WTC11 (cell line): ENCODE measurements around the gene DLL4.

Source experiments
- HMGA2 ChIP-seq: fragments of 250-450 bp; sonication (Bioruptor Pico); IDR thresholded peaks from 2 replicates; pipeline ENCODE4 v1.4.0; 2021; ENCODE audit warnings: mild to moderate bottlenecking, moderate library complexity
- HMGXB4 ChIP-seq: sonication (generic); formaldehyde crosslinking; IDR thresholded peaks from 2 replicates; pipeline ENCODE4 v1.8.1; 2023; ENCODE audit warnings: mild to moderate bottlenecking, moderate library complexity, missing genetic modification reagents
- IRF2 ChIP-seq: sonication (generic); formaldehyde crosslinking; IDR thresholded peaks from 2 replicates; pipeline ENCODE4 v1.8.0; 2022; ENCODE audit warnings: low read depth, missing genetic modification reagents, borderline replicate concordance
- MAX ChIP-seq: sonication (generic); formaldehyde crosslinking; IDR thresholded peaks from 2 replicates; pipeline ENCODE4 v1.8.0; 2022; ENCODE audit warnings: mild to moderate bottlenecking, missing genetic modification reagents
- NR2C2 ChIP-seq: sonication (generic); formaldehyde crosslinking; IDR thresholded peaks from 2 replicates; pipeline ENCODE4 v1.8.0; 2022; ENCODE audit warnings: mild to moderate bottlenecking, missing genetic modification reagents
- SP1 ChIP-seq: sonication (generic); formaldehyde crosslinking; conservative IDR thresholded peaks from 2 replicates; pipeline ENCODE4 v1.8.1; 2022; ENCODE audit warnings: missing genetic modification reagents
- TP53 ChIP-seq: sonication (generic); formaldehyde crosslinking; IDR thresholded peaks from 2 replicates; pipeline ENCODE4 v1.8.1; 2023; ENCODE audit warnings: mild to moderate bottlenecking, missing genetic modification reagents
- ZNF121 ChIP-seq: sonication (generic); formaldehyde crosslinking; IDR thresholded peaks from 2 replicates; pipeline ENCODE4 v1.8.0; 2023; ENCODE audit warnings: missing genetic modification reagents
- TF ChIP-seq, protein P1 (sequence below): fragments of 200-600 bp; IDR thresholded peaks from 2 replicates; pipeline ENCODE4 v1.8.0; 2022; ENCODE audit warnings: antibody characterized with exemption
- TF ChIP-seq, protein P2 (sequence below): sonication (generic); formaldehyde crosslinking; IDR thresholded peaks from 2 replicates; pipeline ENCODE4 v1.8.0; 2022; ENCODE audit warnings: mild to moderate bottlenecking, missing genetic modification reagents
- TF ChIP-seq, protein P3 (sequence below): sonication (generic); formaldehyde crosslinking; IDR thresholded peaks from 2 replicates; pipeline ENCODE4 v1.8.1; 2022; ENCODE audit warnings: low read depth, missing genetic modification reagents, borderline replicate concordance
- TF ChIP-seq, protein P4 (sequence below): sonication (generic); formaldehyde crosslinking; conservative IDR thresholded peaks from 2 replicates; pipeline ENCODE4 v1.8.1; 2022; ENCODE audit warnings: mild to moderate bottlenecking, missing genetic modification reagents

- TF ChIP-seq IRF2 (CRISPR knock-in tag) (no peak), TP53 (CRISPR knock-in tag) (no peak), HMGA2 (CRISPR knock-in tag) (no peak), ZNF121 (CRISPR knock-in tag) (no peak), MAX (CRISPR knock-in tag) (no peak), SP1 (no peak), NR2C2 (CRISPR knock-in tag) (no peak), HMGXB4 (CRISPR knock-in tag) (no peak)
- TF ChIP-seq, protein P1, sequence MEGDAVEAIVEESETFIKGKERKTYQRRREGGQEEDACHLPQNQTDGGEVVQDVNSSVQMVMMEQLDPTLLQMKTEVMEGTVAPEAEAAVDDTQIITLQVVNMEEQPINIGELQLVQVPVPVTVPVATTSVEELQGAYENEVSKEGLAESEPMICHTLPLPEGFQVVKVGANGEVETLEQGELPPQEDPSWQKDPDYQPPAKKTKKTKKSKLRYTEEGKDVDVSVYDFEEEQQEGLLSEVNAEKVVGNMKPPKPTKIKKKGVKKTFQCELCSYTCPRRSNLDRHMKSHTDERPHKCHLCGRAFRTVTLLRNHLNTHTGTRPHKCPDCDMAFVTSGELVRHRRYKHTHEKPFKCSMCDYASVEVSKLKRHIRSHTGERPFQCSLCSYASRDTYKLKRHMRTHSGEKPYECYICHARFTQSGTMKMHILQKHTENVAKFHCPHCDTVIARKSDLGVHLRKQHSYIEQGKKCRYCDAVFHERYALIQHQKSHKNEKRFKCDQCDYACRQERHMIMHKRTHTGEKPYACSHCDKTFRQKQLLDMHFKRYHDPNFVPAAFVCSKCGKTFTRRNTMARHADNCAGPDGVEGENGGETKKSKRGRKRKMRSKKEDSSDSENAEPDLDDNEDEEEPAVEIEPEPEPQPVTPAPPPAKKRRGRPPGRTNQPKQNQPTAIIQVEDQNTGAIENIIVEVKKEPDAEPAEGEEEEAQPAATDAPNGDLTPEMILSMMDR = no peak
- TF ChIP-seq, protein P2, sequence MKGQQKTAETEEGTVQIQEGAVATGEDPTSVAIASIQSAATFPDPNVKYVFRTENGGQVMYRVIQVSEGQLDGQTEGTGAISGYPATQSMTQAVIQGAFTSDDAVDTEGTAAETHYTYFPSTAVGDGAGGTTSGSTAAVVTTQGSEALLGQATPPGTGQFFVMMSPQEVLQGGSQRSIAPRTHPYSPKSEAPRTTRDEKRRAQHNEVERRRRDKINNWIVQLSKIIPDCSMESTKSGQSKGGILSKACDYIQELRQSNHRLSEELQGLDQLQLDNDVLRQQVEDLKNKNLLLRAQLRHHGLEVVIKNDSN = no peak
- TF ChIP-seq, protein P3, sequence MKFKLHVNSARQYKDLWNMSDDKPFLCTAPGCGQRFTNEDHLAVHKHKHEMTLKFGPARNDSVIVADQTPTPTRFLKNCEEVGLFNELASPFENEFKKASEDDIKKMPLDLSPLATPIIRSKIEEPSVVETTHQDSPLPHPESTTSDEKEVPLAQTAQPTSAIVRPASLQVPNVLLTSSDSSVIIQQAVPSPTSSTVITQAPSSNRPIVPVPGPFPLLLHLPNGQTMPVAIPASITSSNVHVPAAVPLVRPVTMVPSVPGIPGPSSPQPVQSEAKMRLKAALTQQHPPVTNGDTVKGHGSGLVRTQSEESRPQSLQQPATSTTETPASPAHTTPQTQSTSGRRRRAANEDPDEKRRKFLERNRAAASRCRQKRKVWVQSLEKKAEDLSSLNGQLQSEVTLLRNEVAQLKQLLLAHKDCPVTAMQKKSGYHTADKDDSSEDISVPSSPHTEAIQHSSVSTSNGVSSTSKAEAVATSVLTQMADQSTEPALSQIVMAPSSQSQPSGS = no peak
- TF ChIP-seq, protein P4, sequence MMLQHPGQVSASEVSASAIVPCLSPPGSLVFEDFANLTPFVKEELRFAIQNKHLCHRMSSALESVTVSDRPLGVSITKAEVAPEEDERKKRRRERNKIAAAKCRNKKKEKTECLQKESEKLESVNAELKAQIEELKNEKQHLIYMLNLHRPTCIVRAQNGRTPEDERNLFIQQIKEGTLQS (CRISPR knock-in tag) = no peak
Measured at GRCh38 chr15:40985541-40986330, 56.6 kb downstream of the DLL4 start.
